Ovary (tissue), 3 donors: ENCODE measurements around the gene MYOM1.

Source experiments
- POLR2A ChIP-seq: fragments of 450-650 bp; IDR thresholded peaks from one replicate; pipeline ENCODE4 v1.6.1; 2017; ENCODE audit warnings: antibody characterized with exemption, mild to moderate bottlenecking, moderate library complexity
- TF ChIP-seq, protein P1 (sequence below), 3 donors: fragments of 450-650 bp in 2 of 3; fragments of 200-600 bp in 1 of 3; IDR thresholded peaks; one replicate each; pipeline versions ENCODE4 v1.5.1 to v1.8.0; 2016 to 2022; ENCODE audit warnings: antibody characterized with exemption in 3 of 3, mild to moderate bottlenecking in 1 of 3
- donor health status: DM: no; HTN: no; CAD: no.

- TF ChIP-seq, protein P1, sequence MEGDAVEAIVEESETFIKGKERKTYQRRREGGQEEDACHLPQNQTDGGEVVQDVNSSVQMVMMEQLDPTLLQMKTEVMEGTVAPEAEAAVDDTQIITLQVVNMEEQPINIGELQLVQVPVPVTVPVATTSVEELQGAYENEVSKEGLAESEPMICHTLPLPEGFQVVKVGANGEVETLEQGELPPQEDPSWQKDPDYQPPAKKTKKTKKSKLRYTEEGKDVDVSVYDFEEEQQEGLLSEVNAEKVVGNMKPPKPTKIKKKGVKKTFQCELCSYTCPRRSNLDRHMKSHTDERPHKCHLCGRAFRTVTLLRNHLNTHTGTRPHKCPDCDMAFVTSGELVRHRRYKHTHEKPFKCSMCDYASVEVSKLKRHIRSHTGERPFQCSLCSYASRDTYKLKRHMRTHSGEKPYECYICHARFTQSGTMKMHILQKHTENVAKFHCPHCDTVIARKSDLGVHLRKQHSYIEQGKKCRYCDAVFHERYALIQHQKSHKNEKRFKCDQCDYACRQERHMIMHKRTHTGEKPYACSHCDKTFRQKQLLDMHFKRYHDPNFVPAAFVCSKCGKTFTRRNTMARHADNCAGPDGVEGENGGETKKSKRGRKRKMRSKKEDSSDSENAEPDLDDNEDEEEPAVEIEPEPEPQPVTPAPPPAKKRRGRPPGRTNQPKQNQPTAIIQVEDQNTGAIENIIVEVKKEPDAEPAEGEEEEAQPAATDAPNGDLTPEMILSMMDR (IDR thresholded peaks at IDR 0.05), result peak; percentile 45 to 61 (median 56)
- TF ChIP-seq POLR2A, result no peak
These were observed 90.5 kb downstream of the MYOM1 start for GRCh38 chr18:3129053-3129864.
